Measurements from ENCODE around the gene CHD3. TPM values are rescaled to one million over a fixed set of nuclear protein-coding genes. Genes with fewer than 3 reads are reported as not detected.

CHD3 gene
- total RNA-seq, 2 donors from 2014 or later: 17.6 to 44.7 TPM

- no peaks in the 10 kb centered on the region for H3K9me3 ChIP-seq
- peaks cover 0 to 64% of the 10 kb centered on the region in 2 donors for H3K4me1 ChIP-seq
- DNase-seq (ENCODE audit: low spot score): peak; percentile 97
Observed at GRCh38 chr17:7841396-7841914, 47.1 kb upstream of the CHD3 start.

GRCh38 chr17:7841915-7842379 is 46.6 kb upstream of the CHD3 start:
- Histone ChIP-seq H3K4me3 (peak overlapping the region; percentile 56 to 73), H3K27me3 (no peaks in the 10 kb centered on the region), H3K4me1 (peaks cover 0 to 59% of the 10 kb centered on the region in 2 donors), H3K27ac (peak overlapping the region; percentile 98 to 100), H3K9me3 (no peaks in the 10 kb centered on the region), H3K36me3 (peaks cover 2% of the 10 kb centered on the region)
- peak; percentile 93 for DNase-seq (ENCODE audit: low spot score)
- no peak for TF ChIP-seq CTCF (IDR thresholded peaks at IDR 0.05)

More at GRCh38 chr17:7841396-7841914, 47.1 kb upstream of the CHD3 start:
- TF ChIP-seq CTCF (IDR thresholded peaks at IDR 0.05): peak in 1 of 2 donors; percentile 70
- no peaks in the 10 kb centered on the region for H3K36me3 ChIP-seq
- H3K4me3 ChIP-seq: peak overlapping the region; percentile 56 to 73
- H3K27me3 ChIP-seq: no peaks in the 10 kb centered on the region
- H3K27ac ChIP-seq: peak overlapping the region; percentile 98 to 100

GRCh38 chr17:7842380-7843256 is 46.0 kb upstream of the CHD3 start:
- H3K4me1 ChIP-seq: peaks cover 0 to 53% of the 10 kb centered on the region in 2 donors
- no peaks in the 10 kb centered on the region for H3K27me3 ChIP-seq
- peaks cover 9% of the 10 kb centered on the region for H3K36me3 ChIP-seq
- TF ChIP-seq CTCF (IDR thresholded peaks at IDR 0.05): no peak
- DNase-seq (ENCODE audit: low spot score): peak; percentile 92
- no peaks in the 10 kb centered on the region for H3K9me3 ChIP-seq
- peak overlapping the region; percentile 56 to 73 for H3K4me3 ChIP-seq
- peak overlapping the region; percentile 98 to 100 for H3K27ac ChIP-seq

- peak overlapping the region; percentile 56 to 73 for H3K4me3 ChIP-seq
- no peak for DNase-seq (ENCODE audit: low spot score)
- peaks cover 0 to 47% of the 10 kb centered on the region in 2 donors for H3K4me1 ChIP-seq
- no peaks in the 10 kb centered on the region for H3K27me3 ChIP-seq
- peaks cover 15% of the 10 kb centered on the region for H3K36me3 ChIP-seq
- peak overlapping the region; percentile 98 to 100 for H3K27ac ChIP-seq
- TF ChIP-seq CTCF (IDR thresholded peaks at IDR 0.05): no peak
- H3K9me3 ChIP-seq: no peaks in the 10 kb centered on the region
Observed at GRCh38 chr17:7843257-7843535, 45.4 kb upstream of the CHD3 start.

GRCh38 chr17:7843536-7844291 is 44.9 kb upstream of the CHD3 start:
- Histone ChIP-seq H3K4me3 (peak overlapping the region; percentile 56 to 73), H3K9me3 (no peaks in the 10 kb centered on the region), H3K36me3 (peaks cover 19% of the 10 kb centered on the region), H3K27ac (peak overlapping the region; percentile 98 to 100), H3K27me3 (no peaks in the 10 kb centered on the region), H3K4me1 (peaks cover 0 to 42% of the 10 kb centered on the region in 2 donors)
- peak; percentile 88 for DNase-seq (ENCODE audit: low spot score)
- no peak for TF ChIP-seq CTCF (IDR thresholded peaks at IDR 0.05)

Data from right atrium auricular region (tissue), 2 donors.